ENCODE results near the gene PEA15. TPM values are rescaled to one million over a fixed set of nuclear protein-coding genes. Genes with fewer than 3 reads are reported as not detected.

The PEA15 gene
- total RNA-seq, 1 experiment from 2014 or later: 81.4 TPM

DNA sequence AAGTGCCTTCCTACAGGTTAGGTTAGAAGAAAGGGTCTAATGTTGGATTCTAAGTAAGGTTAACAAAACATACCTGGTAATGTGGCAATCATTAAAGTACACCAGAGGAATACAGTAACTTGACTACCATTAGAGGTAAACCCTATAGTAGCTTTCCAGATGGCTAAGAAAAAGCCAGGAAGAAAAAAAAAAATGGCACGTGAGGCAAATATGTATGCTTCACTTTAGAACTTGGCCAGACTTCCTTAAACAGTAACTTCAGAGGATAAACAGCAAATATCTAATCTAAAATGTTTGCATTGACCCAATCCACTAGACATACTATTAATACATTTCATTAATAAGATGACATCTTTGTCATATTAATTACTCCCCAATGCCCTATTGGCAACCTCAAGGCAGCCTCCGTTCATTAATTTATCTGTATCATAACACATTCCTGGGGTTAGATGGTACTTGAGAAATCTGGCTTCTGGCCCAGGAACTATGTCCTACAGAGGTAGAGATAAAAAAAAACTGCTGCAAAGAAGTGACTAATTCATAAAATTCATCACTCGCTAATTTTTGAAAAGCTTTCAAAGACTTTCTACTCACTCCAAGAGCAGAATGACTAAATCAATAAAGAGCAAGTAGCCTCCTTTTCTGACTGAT lies 51.3 kb downstream of the PEA15 start:
- no peak overlapping the region for H3K4me3 ChIP-seq (ENCODE audit: insufficient read depth, low read depth, low read length)
- no peaks in the 10 kb centered on the region for H3K27me3 ChIP-seq (ENCODE audit: control insufficient read depth, insufficient read depth, low read length)
- DNase-seq: no peak
- H3K36me3 ChIP-seq (replicated peaks; ENCODE audit: control insufficient read depth, insufficient read depth, low read length): no peaks in the 10 kb centered on the region

DNA sequence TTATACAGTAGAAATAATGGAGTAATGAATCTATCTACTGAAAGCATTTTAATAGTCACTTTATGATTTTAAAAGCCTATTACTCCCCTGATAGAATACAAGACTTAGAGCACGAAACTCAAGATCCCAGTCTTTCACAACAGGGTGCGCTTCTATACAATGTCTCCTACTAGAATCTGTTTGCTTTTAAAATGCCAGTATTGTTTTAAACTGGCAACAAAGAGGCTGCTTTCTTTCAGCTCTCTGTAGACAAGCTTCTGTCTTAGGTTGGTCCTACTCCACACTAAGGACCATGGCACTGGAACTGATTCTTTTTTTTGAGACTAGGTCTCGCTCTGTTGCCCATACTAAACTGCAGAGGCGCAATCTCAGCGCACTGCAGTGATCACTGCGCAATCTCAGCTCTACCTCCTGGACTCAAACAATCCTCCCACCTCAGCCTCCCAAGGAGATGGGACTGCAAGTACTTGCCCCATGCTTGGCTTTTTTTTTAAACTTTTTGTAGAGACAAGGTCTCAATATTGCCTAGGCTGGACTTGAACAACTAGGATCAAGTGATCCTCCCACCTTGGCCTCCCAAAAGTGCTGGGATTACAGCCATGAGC lies 52.3 kb downstream of the PEA15 start:
- Histone ChIP-seq H3K27me3 (ENCODE audit: control insufficient read depth, insufficient read depth, low read length) (no peaks in the 10 kb centered on the region), H3K4me3 (ENCODE audit: insufficient read depth, low read depth, low read length) (no peak overlapping the region), H3K36me3 (replicated peaks; ENCODE audit: control insufficient read depth, insufficient read depth, low read length) (no peaks in the 10 kb centered on the region)
- no peak for DNase-seq

DNA sequence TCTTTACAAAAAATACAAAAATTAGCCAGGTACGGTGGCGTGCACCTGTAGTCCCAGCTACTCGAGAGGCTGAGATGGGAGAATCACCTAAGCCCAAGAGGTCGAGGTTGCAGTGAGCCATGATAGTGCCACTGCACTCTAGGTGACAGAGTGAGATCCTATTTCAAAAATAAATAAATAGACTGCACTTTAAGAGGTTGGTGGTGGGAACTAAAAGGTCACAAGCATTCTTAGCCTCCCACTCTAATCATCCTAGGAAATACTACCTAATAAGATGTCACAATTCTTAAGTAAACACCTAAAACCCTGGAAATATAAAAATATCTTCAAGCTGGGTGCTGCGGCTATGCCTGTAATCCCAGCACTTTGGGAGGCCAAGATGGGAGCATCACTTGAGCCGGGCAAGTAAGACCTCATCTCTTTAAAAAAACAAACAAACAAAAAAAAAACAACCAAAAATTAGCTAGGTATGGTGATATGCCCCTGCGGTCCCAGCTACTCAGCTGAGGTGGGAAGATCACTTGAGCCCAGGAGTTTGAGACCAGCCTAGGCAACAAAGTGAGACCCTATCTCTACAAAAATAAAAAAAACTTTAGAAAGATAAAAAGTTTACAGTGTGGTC lies 53.1 kb downstream of the PEA15 start:
- Histone ChIP-seq H3K4me3 (ENCODE audit: insufficient read depth, low read depth, low read length) (no peak overlapping the region), H3K27me3 (ENCODE audit: control insufficient read depth, insufficient read depth, low read length) (no peaks in the 10 kb centered on the region), H3K36me3 (replicated peaks; ENCODE audit: control insufficient read depth, insufficient read depth, low read length) (no peaks in the 10 kb centered on the region)
- no peak for DNase-seq

DNA sequence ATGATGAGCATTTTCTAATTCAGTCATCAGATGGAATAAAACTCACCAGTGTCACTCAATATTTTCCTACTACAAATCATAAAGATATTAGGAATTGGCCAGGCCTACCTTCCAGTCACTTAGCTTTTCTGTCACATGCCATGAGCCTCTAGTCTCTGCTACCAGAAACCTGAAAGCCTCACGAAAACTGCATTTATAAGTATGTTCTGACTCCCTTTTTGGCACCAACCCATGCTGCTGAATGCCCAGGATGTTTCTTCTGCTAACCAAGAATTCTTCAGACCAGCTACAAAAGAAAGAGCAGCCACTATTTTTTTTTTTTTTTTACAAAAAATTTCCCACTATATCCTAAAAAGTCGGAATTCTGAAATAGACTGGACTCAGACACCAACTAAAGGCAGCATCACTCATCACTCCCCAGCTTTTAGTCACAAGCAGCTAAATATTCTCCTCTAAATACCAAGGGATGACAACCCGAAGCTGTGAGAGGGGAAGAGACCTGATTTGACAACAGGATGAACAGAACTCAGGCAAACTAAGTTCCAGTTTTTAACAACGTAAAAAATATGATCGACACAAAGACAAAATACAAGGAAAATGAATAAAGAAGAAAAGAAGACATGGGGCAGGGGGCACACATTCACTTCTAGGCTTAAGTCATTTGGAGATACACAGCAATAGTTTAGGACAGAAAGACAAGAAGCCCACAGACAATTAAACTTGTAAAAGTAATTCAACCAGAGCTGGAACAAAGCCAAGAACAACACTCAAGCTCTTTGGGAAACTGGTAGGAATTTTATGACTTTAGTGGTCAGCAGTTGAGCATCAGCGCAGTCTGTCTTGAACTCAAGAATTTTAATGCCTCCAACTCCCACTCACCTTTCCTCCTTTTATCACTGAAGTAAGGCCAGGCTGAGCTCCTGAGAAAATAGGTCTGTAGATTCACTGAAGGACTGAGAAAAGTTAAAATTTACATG lies 55.5 kb downstream of the PEA15 start:
- Histone ChIP-seq H3K36me3 (replicated peaks; ENCODE audit: control insufficient read depth, insufficient read depth, low read length) (no peaks in the 10 kb centered on the region), H3K27me3 (ENCODE audit: control insufficient read depth, insufficient read depth, low read length) (no peaks in the 10 kb centered on the region), H3K4me3 (ENCODE audit: insufficient read depth, low read depth, low read length) (peak overlapping the region; percentile 97)
- DNase-seq: no peak

DNA sequence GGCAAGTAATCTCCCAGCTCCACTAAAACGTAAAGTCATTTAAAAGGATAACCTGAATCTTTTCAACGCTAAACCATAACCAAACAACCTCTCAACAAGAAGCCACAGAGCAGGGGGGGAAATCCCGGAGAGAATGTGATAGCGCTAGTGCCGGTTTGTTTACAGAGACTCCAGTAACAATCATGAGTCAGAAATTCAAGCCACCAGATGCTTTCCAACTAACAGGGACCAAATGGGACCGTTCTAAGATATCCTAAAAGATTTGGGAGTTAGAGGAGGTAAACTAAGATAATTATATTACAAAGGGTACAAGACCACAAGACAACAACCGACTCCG lies 56.3 kb downstream of the PEA15 start:
- DNase-seq: peak; percentile 53
- Histone ChIP-seq H3K4me3 (ENCODE audit: insufficient read depth, low read depth, low read length) (peak overlapping the region; percentile 97), H3K27me3 (ENCODE audit: control insufficient read depth, insufficient read depth, low read length) (no peaks in the 10 kb centered on the region; the same call in 1 of the 2 replicates), H3K36me3 (replicated peaks; ENCODE audit: control insufficient read depth, insufficient read depth, low read length) (no peaks in the 10 kb centered on the region)

DNA sequence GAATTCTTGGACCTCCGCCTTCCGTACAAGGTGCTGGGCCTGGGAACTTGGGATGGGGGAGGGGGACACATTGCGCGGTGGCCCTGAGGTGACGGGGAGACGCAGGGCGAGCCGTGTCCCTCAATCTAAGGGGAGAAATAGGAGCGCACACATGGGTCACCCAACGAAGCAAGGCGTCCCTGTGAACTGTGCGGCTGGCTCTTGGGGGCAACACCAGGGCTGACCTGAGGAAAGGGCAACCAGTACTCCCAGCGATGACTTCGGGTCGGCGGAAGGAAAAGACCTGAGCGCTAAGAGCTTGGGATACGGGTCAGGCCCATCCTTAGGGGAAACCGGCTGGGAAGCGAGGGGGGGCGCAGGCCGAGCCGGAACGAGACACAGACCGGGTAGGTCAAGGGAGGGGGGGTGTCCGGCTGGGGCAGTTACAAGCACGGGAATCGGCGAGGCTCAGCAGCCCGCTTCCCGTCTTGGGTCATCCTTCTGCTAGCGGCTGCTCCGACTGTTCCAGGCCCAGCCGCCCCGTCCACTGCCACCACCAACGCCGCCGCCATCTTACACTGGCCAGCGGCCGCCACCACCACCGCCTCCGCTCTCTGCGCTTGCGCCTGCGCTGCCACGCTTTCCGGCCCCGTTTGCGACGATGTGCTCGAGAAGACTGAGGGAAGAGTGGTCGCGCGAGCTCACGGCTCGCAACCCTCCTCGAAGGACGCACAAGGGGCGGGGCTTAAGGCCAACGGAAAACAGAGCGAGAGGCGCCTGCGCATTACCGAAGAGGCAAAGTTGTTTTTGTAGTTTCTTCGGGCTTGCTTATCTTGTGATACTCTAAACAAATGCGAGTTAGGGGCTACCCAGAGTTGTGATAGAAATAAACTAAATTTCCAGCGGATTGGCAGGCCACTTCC lies 57.0 kb downstream of the PEA15 start, which contains the start of gene DCAF8:
DCAF8 (minus strand) TSS at position 657 of the 902 bp plus-strand sequence. CDS start 18,541 bp downstream, outside the sequence.
- peak; percentile 95 for DNase-seq
- H3K36me3 ChIP-seq (replicated peaks; ENCODE audit: control insufficient read depth, insufficient read depth, low read length): no peaks in the 10 kb centered on the region
- peak within 1 kb of the TSS; percentile 97 for H3K4me3 ChIP-seq (ENCODE audit: insufficient read depth, low read depth, low read length)
- no peaks in the 10 kb centered on the region; the same call in 1 of the 2 replicates for H3K27me3 ChIP-seq (ENCODE audit: control insufficient read depth, insufficient read depth, low read length)

DNA sequence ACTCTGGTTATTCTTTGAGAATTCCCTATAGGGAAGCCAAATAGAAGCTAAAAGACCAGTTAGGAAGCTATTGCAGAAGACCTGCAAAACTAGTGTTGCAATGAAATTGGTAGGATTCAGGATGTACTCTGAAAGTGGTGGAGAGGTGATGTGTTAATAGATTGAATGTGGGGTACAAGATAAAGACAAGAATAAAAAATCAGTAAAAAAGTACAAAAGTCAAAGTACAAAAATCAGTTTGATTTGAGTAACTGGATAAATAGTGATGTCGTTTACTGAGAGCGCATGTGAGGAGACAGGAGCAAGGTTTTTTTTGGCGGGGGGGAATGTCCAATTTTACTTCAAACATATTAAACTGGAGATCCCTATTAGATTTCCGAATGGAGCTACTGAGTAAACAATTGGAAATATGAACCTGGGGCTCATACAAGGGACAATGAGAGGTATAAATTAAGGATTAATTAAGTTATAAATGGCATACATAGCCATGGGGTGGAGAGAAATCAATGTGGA lies 59.7 kb downstream of the PEA15 start:
- Histone ChIP-seq H3K36me3 (replicated peaks; ENCODE audit: control insufficient read depth, insufficient read depth, low read length) (no peaks in the 10 kb centered on the region), H3K4me3 (ENCODE audit: insufficient read depth, low read depth, low read length) (no peak overlapping the region), H3K27me3 (ENCODE audit: control insufficient read depth, insufficient read depth, low read length) (no peaks in the 10 kb centered on the region; the same call in 1 of the 2 replicates)
- no peak for DNase-seq

Other genes starting within 250 kb of the PEA15 start
- gene PIGM, start 173.4 kb upstream of the PEA15 start, total RNA-seq (2014; rRNA removed; shearing (Covaris generic)): 2.6 and 3.0 TPM in 2 replicates
- 0.07 TPM in 1 of 2 replicates, not detected in the other for gene KCNJ10, start 135.2 kb upstream of the PEA15 start, total RNA-seq (2014; rRNA removed; shearing (Covaris generic))
- 0.07 TPM in 1 of 2 replicates, not detected in the other for gene KCNJ9, start 123.8 kb upstream of the PEA15 start, total RNA-seq (2014; rRNA removed; shearing (Covaris generic))
- gene IGSF8, start 106.8 kb upstream of the PEA15 start, total RNA-seq (2014; rRNA removed; shearing (Covaris generic)): 89.5 and 92.6 TPM in 2 replicates
- gene ATP1A2, start 89.6 kb upstream of the PEA15 start, total RNA-seq (2014; rRNA removed; shearing (Covaris generic)): 14.5 and 25.0 TPM in 2 replicates
- 0.73 and 0.74 TPM in 2 replicates for gene ATP1A4, start 53.8 kb upstream of the PEA15 start, total RNA-seq (2014; rRNA removed; shearing (Covaris generic))
- 4.2 and 4.4 TPM in 2 replicates for gene CASQ1, start 14.8 kb upstream of the PEA15 start, total RNA-seq (2014; rRNA removed; shearing (Covaris generic))
- gene DCAF8, start 57.2 kb downstream of the PEA15 start, total RNA-seq (2014; rRNA removed; shearing (Covaris generic)): 129 and 184 TPM in 2 replicates
- gene PEX19, start 79.7 kb downstream of the PEA15 start, total RNA-seq (2014; rRNA removed; shearing (Covaris generic)): 81.9 and 107 TPM in 2 replicates
- 167 and 175 TPM in 2 replicates for gene COPA, start 137.9 kb downstream of the PEA15 start, total RNA-seq (2014; rRNA removed; shearing (Covaris generic))
- 83.4 and 94.3 TPM in 2 replicates for gene NCSTN, start 138.0 kb downstream of the PEA15 start, total RNA-seq (2014; rRNA removed; shearing (Covaris generic))
- gene NHLH1, start 161.7 kb downstream of the PEA15 start, total RNA-seq (2014; rRNA removed; shearing (Covaris generic)): 0.21 and 0.30 TPM in 2 replicates
- 32.7 and 36.9 TPM in 2 replicates for gene VANGL2, start 195.2 kb downstream of the PEA15 start, total RNA-seq (2014; rRNA removed; shearing (Covaris generic))

Data from H7 (cell line).